Adrenal gland (tissue), 12 donors: ENCODE results near the gene PSMA7. TPM values are rescaled to one million over a fixed set of nuclear protein-coding genes. Genes with fewer than 3 reads are reported as not detected.

Experiments
- DNase-seq, 7 donors: peaks; one replicate each; pipeline ENCODE4 v3.0.0-alpha.2; 2019 to 2020
- H3K27ac ChIP-seq, 5 donors: fragments of 200-600 bp; sonication (generic) in 4 of 5; 1 replicate in 3 of 5; 2 replicates in 2 of 5; pipeline versions ENCODE4 v1.5.1 to v1.8.0; 2016 to 2020; ENCODE audit warnings: mild to moderate bottlenecking in 1 of 5
- H3K27me3 ChIP-seq: fragments of 200-600 bp; 2 replicates; pipeline ENCODE4 v1.8.0; 2021
- H3K36me3 ChIP-seq, 2 donors: fragments of 200-600 bp; replicated peaks in 1 of 2; 1 replicate in 1 of 2; 2 replicates in 1 of 2; pipeline versions ENCODE4 v1.5.1 to v1.8.0; 2018 to 2022
- H3K4me1 ChIP-seq, 2 donors: fragments of 200-600 bp; replicated peaks in 1 of 2; 1 replicate in 1 of 2; 2 replicates in 1 of 2; pipeline versions ENCODE4 v1.5.1 to v1.8.0; 2018 to 2021
- H3K4me3 ChIP-seq, 4 donors: fragments of 200-600 bp; sonication (generic) in 3 of 4; one replicate each; pipeline ENCODE4 v1.5.1; 2016 to 2018
- H3K9me3 ChIP-seq, 3 donors: fragments of 200-600 bp; sonication (generic) in 1 of 3; replicated peaks in 1 of 3; 1 replicate in 2 of 3; 2 replicates in 1 of 3; pipeline versions ENCODE4 v1.5.1 to v1.8.0; 2016 to 2021
- POLR2A ChIP-seq, 2 donors: fragments of 450-650 bp; IDR thresholded peaks; one replicate each; pipeline ENCODE4 v1.6.1; 2017; ENCODE audit warnings: antibody characterized with exemption in 2 of 2, mild to moderate bottlenecking in 2 of 2, moderate library complexity in 1 of 2
- WGBS, 4 donors: extraction: QIAGEN DNeasy Blood & Tissue Kit in 2 of 4; methylation state at CpG; one replicate each; pipeline versions ENCODE4 v1.1.5 to v1.1.7; 2013 to 2017; 5-methylcytosine and 5-hydroxymethylcytosine counted together
- intact Hi-C, 2 donors: fragments of 100-400 bp; cut with DNase I; formaldehyde crosslinking; loops; one replicate each; pipeline versions ENCODE4 v1.14.1 to v1.15.0; 2022 to 2023
- polyA plus RNA-seq, 3 donors: library from polyadenylated mRNA; stranded (reverse); fragments of 200-250 nt in 2 of 3; fragments of 350-450 nt in 1 of 3; fragmentation: Illumina TruSeq in 1 of 3; extraction: RNeasy Lipid Tissue Mini Kit (QIAGEN cat#74804) in 1 of 3; gene quantifications; one replicate each; pipeline ENCODE4 v1.2.3, GENCODE V29; 2013 to 2014
- total RNA-seq, 9 donors: library from RNA; depleted of rRNA in 4 of 9; stranded (reverse); fragments of >200 nt in 4 of 9; fragments of 120-200 nt in 1 of 9; fragmentation: NEBNext Ultra II Directional in 1 of 9; extraction: Animal tissue kit (Norgen Biotek cat#: 25700) in 1 of 9; gene quantifications; one replicate each; pipeline versions ENCODE4 v1.1.0 to v1.2.4, GENCODE V29; 2013 to 2023
- TF ChIP-seq, protein P1 (sequence below), 6 experiments: fragments of 450-650 bp in 4 of 6; fragments of 200-600 bp in 2 of 6; sonication (generic) in 1 of 6; IDR thresholded peaks; 1 replicate in 5 of 6; 2 replicates in 1 of 6; pipeline versions ENCODE4 v1.5.1 to v1.8.0; 2016 to 2021; ENCODE audit warnings: antibody characterized with exemption in 6 of 6, mild to moderate bottlenecking in 2 of 6, moderate library complexity in 1 of 6
- donor health status: healthy with polysubstance abuse.
- donor health status: Bipolar disorder and iron deficiency.
- donor health status: DM: yes; HTN: yes; CAD: no.
- donor health status: DM: no; HTN: no; CAD: no.
- donor health status: DM: no; HTN: no; CAD: no.
- donor health status: DM: yes; HTN: yes; CAD: no.

The PSMA7 gene
- total and polyA plus RNA-seq, 12 donors = 175 to 518 (median 277) TPM

- Histone ChIP-seq H3K36me3 (no peaks in the 10 kb centered on the region), H3K9me3 (peaks cover 0 to 20% (median 0%) of the 10 kb centered on the region in 3 donors), H3K4me1 (no peaks in the 10 kb centered on the region), H3K27me3 (no peaks in the 10 kb centered on the region), H3K4me3 (no peak overlapping the region), H3K27ac (no peak overlapping the region)
- TF ChIP-seq, protein P1, sequence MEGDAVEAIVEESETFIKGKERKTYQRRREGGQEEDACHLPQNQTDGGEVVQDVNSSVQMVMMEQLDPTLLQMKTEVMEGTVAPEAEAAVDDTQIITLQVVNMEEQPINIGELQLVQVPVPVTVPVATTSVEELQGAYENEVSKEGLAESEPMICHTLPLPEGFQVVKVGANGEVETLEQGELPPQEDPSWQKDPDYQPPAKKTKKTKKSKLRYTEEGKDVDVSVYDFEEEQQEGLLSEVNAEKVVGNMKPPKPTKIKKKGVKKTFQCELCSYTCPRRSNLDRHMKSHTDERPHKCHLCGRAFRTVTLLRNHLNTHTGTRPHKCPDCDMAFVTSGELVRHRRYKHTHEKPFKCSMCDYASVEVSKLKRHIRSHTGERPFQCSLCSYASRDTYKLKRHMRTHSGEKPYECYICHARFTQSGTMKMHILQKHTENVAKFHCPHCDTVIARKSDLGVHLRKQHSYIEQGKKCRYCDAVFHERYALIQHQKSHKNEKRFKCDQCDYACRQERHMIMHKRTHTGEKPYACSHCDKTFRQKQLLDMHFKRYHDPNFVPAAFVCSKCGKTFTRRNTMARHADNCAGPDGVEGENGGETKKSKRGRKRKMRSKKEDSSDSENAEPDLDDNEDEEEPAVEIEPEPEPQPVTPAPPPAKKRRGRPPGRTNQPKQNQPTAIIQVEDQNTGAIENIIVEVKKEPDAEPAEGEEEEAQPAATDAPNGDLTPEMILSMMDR (IDR thresholded peaks at IDR 0.05) = no peak
- no peak for TF ChIP-seq POLR2A (IDR thresholded peaks at IDR 0.05)
- WGBS, 4 donors = 41 to 56% (median 49%) methylated on average over 7 of the region's 7 CpGs
- intact Hi-C loops = no loop called here
- DNase-seq = no peak
Observed at GRCh38 chr20:62104791-62105345, 38.3 kb downstream of the PSMA7 start.

- no peak overlapping the region for H3K27ac ChIP-seq
- TF ChIP-seq, protein P1 (IDR thresholded peaks at IDR 0.05) = no peak
- no peak for TF ChIP-seq POLR2A (IDR thresholded peaks at IDR 0.05)
- H3K27me3 ChIP-seq = no peaks in the 10 kb centered on the region
- 38 to 47% (median 45%) methylated on average over 6 to 15 of the region's 15 CpGs for WGBS, 4 donors
- no peak overlapping the region for H3K4me3 ChIP-seq
- no peak for DNase-seq
- H3K4me1 ChIP-seq = no peaks in the 10 kb centered on the region
- intact Hi-C loops = no loop called here
- no peaks in the 10 kb centered on the region for H3K36me3 ChIP-seq
- peaks cover 0 to 16% (median 0%) of the 10 kb centered on the region in 3 donors for H3K9me3 ChIP-seq
Observed at GRCh38 chr20:62104234-62104789, 38.9 kb downstream of the PSMA7 start.

- WGBS, 4 donors = 80 to 88% (median 81%) methylated on average over 12 to 21 of the region's 21 CpGs
Observed at GRCh38 chr20:62103508-62104233, 39.5 kb downstream of the PSMA7 start.

DNA sequence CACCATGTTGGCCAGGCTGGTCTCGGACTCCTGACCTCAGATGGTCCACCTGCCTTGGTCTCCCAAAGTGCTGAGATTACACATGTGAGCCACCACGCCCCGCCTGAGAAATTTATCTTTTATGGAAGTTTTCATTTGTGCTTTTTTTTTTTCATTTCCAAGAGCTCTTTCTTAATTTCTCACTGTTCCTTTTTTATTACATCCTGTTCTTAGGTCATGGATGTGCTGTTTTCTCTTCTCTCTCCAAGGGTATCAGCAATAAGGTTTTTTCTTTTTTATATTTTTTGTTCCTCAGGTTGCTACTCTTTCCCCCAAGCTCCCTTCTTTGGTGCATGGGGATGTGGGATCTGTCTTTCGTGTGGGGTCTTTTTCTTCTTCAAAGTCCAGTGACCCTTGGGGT, 42.1 kb downstream of the PSMA7 start:
- TF ChIP-seq, protein P1 (IDR thresholded peaks at IDR 0.05) = no peak
- TF ChIP-seq POLR2A (IDR thresholded peaks at IDR 0.05) = no peak
- no peaks in the 10 kb centered on the region for H3K36me3 ChIP-seq
- no peak for DNase-seq
- H3K9me3 ChIP-seq = no peaks in the 10 kb centered on the region
- 78 to 93% (median 90%) methylated on average over 4 of the region's 4 CpGs for WGBS, 4 donors
- H3K27me3 ChIP-seq = no peaks in the 10 kb centered on the region
- no peak overlapping the region for H3K27ac ChIP-seq
- intact Hi-C loops = no loop called here
- H3K4me1 ChIP-seq = no peaks in the 10 kb centered on the region
- no peak overlapping the region for H3K4me3 ChIP-seq

More at GRCh38 chr20:62103508-62104233, 39.5 kb downstream of the PSMA7 start:
- Histone ChIP-seq H3K9me3 (peaks cover 0 to 10% (median 0%) of the 10 kb centered on the region in 3 donors), H3K4me1 (no peaks in the 10 kb centered on the region), H3K27me3 (no peaks in the 10 kb centered on the region), H3K4me3 (no peak overlapping the region), H3K27ac (no peak overlapping the region), H3K36me3 (no peaks in the 10 kb centered on the region)
- DNase-seq = no peak
- TF ChIP-seq, protein P1 (IDR thresholded peaks at IDR 0.05) = no peak
- TF ChIP-seq POLR2A (IDR thresholded peaks at IDR 0.05) = no peak
- intact Hi-C loops = no loop called here
